Measurements from ENCODE around the gene ITGAX.
A peak's percentile ranks its signal among the peaks of the same experiment; 100 is the strongest.

Gene ITGAX

DNA sequence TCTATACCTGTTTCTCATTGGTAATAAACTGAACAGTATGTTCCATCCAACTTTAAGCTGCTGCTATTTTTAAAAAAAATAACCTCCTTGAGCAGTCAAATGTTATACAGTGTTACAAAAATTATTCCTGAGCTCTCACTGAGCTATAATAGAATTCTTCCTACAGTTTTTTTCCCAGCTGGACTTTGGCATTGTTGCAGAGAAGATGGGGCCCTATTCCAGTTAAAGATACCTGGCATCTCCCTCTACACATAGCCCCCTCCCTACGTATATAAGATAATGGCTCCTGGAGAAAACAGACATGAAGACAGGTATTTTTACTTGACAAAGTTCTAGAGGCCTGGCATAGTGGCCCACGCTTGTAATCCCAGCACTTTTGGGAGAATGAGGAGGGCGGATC, 74.8 kb downstream of the ITGAX start:
- Histone ChIP-seq H3K4me3 (ENCODE audit: low read length) (no peak overlapping the region), H2AFZ (ENCODE audit: low read length) (no peak overlapping the region), H3K9ac (ENCODE audit: low read length) (no peak overlapping the region), H3F3A (ENCODE audit: insufficient read depth, low read length) (peaks cover 10% of the 10 kb centered on the region), H3K79me2 (ENCODE audit: low read length) (no peaks in the 10 kb centered on the region), H3K9me3 (replicated peaks; ENCODE audit: insufficient read depth, low read length) (no peaks in the 10 kb centered on the region), H3K27me3 (replicated peaks; ENCODE audit: insufficient read depth, low read length) (no peaks in the 10 kb centered on the region), H3K9me2 (replicated peaks; ENCODE audit: insufficient read depth, low read length) (no peaks in the 10 kb centered on the region), H3K4me2 (ENCODE audit: low read depth, low read length) (no peak overlapping the region; the same call in 1 of the 2 replicates), H4K20me1 (ENCODE audit: insufficient read depth, low read length) (no peaks in the 10 kb centered on the region), H3K4me1 (ENCODE audit: low read length) (peaks cover 18% of the 10 kb centered on the region; the same call in 1 of the 2 replicates), H3K36me3 (replicated peaks; ENCODE audit: insufficient read depth, low read length) (no peaks in the 10 kb centered on the region), H3K27ac (ENCODE audit: low read length) (no peak overlapping the region)
- no peak for DNase-seq
- TF ChIP-seq, protein P1, sequence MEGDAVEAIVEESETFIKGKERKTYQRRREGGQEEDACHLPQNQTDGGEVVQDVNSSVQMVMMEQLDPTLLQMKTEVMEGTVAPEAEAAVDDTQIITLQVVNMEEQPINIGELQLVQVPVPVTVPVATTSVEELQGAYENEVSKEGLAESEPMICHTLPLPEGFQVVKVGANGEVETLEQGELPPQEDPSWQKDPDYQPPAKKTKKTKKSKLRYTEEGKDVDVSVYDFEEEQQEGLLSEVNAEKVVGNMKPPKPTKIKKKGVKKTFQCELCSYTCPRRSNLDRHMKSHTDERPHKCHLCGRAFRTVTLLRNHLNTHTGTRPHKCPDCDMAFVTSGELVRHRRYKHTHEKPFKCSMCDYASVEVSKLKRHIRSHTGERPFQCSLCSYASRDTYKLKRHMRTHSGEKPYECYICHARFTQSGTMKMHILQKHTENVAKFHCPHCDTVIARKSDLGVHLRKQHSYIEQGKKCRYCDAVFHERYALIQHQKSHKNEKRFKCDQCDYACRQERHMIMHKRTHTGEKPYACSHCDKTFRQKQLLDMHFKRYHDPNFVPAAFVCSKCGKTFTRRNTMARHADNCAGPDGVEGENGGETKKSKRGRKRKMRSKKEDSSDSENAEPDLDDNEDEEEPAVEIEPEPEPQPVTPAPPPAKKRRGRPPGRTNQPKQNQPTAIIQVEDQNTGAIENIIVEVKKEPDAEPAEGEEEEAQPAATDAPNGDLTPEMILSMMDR (IDR thresholded peaks at IDR 0.05; ENCODE audit: low read length), result no peak
- no peak for TF ChIP-seq EZH2phosphoT487 (IDR thresholded peaks at IDR 0.05; ENCODE audit: low read length)
- TF ChIP-seq EZH2 (optimal IDR thresholded peaks at IDR 0.05; ENCODE audit: low read depth, low read length), result no peak

DNA sequence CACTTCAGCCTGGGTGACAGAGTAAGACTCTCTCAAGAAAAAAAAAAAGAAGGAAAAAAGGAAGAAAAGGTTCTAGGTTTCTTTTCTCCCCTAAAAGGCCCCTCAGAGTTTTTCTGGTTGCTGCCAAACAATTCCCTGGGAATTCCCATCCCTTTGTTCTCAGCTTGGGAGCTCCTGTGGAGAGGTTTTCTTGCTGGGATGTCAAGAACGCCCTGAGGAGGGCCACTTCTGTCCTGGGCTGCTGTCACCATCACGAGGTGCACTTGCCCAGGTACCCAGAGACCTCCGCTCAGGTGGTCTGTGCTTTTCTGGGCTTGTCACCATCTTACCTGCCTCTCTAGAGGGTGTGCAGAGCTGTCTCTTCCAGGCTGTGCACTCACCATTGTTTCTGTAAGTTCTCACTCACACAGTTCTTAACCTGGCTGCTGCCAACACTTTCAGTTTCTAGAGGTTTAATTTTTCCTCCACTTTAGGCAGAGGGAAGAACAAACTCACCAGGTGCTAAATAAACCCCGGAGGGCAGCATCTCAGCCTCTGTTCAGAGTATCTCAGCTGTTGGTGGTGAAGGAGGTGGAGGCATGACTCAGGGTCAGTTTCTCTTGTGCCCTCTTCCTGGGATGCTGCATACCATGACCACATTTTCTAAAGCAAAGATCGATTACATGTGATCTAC, 75.5 kb downstream of the ITGAX start:
- H3K9me3 ChIP-seq (replicated peaks; ENCODE audit: insufficient read depth, low read length), result no peaks in the 10 kb centered on the region
- H3K27me3 ChIP-seq (replicated peaks; ENCODE audit: insufficient read depth, low read length), result no peaks in the 10 kb centered on the region
- H3F3A ChIP-seq (ENCODE audit: insufficient read depth, low read length), result peaks cover 10% of the 10 kb centered on the region
- peaks cover 18% of the 10 kb centered on the region; the same call in 1 of the 2 replicates for H3K4me1 ChIP-seq (ENCODE audit: low read length)
- no peak overlapping the region for H3K9ac ChIP-seq (ENCODE audit: low read length)
- TF ChIP-seq EZH2phosphoT487 (IDR thresholded peaks at IDR 0.05; ENCODE audit: low read length) (no peak), EZH2 (optimal IDR thresholded peaks at IDR 0.05; ENCODE audit: low read depth, low read length) (no peak)
- TF ChIP-seq, protein P1 (IDR thresholded peaks at IDR 0.05; ENCODE audit: low read length), result no peak
- H3K4me2 ChIP-seq (ENCODE audit: low read depth, low read length), result peak overlapping the region; percentile 73
- H3K9me2 ChIP-seq (replicated peaks; ENCODE audit: insufficient read depth, low read length), result no peaks in the 10 kb centered on the region
- DNase-seq, result peak; percentile 74
- peak overlapping the region; percentile 19; the same call in 1 of the 2 replicates for H3K27ac ChIP-seq (ENCODE audit: low read length)
- peak overlapping the region; percentile 26; the same call in 1 of the 2 replicates for H3K4me3 ChIP-seq (ENCODE audit: low read length)
- peak overlapping the region; percentile 28; the same call in 1 of the 2 replicates for H2AFZ ChIP-seq (ENCODE audit: low read length)
- H3K36me3 ChIP-seq (replicated peaks; ENCODE audit: insufficient read depth, low read length), result no peaks in the 10 kb centered on the region
- H3K79me2 ChIP-seq (ENCODE audit: low read length), result no peaks in the 10 kb centered on the region
- H4K20me1 ChIP-seq (ENCODE audit: insufficient read depth, low read length), result no peaks in the 10 kb centered on the region
